Activated CD8-positive, alpha-beta T cell treated with anti-CD3 and anti-CD28 coated beads for 36 hours (primary cell): Measurements from ENCODE around the gene LGR6. TPM values are rescaled to one million over a fixed set of nuclear protein-coding genes. Genes with fewer than 3 reads are reported as not detected.

Experiments
- ATAC-seq: fragments of 200-7000 bp; cut with Tn5 transposase; one replicate; pipeline ENCODE4 v1.10.0; 2021; ENCODE audit warnings: mild to moderate bottlenecking, moderate library complexity
- CTCF ChIA-PET: fragments of 350-600 bp; sonication (Branson Sonifier 250); formaldehyde crosslinking; loops from one replicate; lab custom pipeline; 2021; ENCODE audit warnings: antibody characterized with exemption; lab: Charles Lee
- POLR2A ChIA-PET: fragments of 350-600 bp; sonication (Branson Sonifier 250); formaldehyde crosslinking; loops from one replicate; lab custom pipeline; 2021; ENCODE audit warnings: antibody characterized with exemption; lab: Charles Lee
- DNase-seq: peaks from one replicate; pipeline ENCODE4 v3.0.0-alpha.2; 2020
- H3K27ac Mint-ChIP-seq: one replicate; pipeline ENCODE4 v1.8.0; 2021; ENCODE audit warnings: mild to moderate bottlenecking, mixed read lengths
- H3K27me3 Mint-ChIP-seq: one replicate; pipeline ENCODE4 v1.8.0; 2021; ENCODE audit warnings: mixed read lengths
- H3K36me3 Mint-ChIP-seq: one replicate; pipeline ENCODE4 v1.8.0; 2021; ENCODE audit warnings: low read depth, mixed read lengths
- H3K4me1 Mint-ChIP-seq: one replicate; pipeline ENCODE4 v1.8.0; 2021; ENCODE audit warnings: low read depth, mixed read lengths
- H3K4me3 Mint-ChIP-seq: one replicate; pipeline ENCODE4 v1.8.0; 2021; ENCODE audit warnings: mild to moderate bottlenecking, moderate library complexity, mixed read lengths
- H3K9me3 Mint-ChIP-seq: one replicate; pipeline ENCODE4 v1.8.0; 2021; ENCODE audit warnings: mixed read lengths
- intact Hi-C: fragments of 100-400 bp; cut with micrococcal nuclease; formaldehyde crosslinking; loops from one replicate; pipeline ENCODE4 v1.10.0; 2022
- total RNA-seq, 2 experiments: library from RNA; stranded (reverse); gene quantifications; one replicate each; pipeline ENCODE4 v1.2.3, GENCODE V29; 2021
- TF ChIP-seq, protein P1 (sequence below): fragments of 200-600 bp; IDR thresholded peaks from one replicate; pipeline ENCODE4 v1.8.0; 2022; ENCODE audit warnings: antibody characterized with exemption, mild to moderate bottlenecking

Gene LGR6
- total RNA-seq, 2 experiments from 2014 or later = 0.34 TPM

DNA sequence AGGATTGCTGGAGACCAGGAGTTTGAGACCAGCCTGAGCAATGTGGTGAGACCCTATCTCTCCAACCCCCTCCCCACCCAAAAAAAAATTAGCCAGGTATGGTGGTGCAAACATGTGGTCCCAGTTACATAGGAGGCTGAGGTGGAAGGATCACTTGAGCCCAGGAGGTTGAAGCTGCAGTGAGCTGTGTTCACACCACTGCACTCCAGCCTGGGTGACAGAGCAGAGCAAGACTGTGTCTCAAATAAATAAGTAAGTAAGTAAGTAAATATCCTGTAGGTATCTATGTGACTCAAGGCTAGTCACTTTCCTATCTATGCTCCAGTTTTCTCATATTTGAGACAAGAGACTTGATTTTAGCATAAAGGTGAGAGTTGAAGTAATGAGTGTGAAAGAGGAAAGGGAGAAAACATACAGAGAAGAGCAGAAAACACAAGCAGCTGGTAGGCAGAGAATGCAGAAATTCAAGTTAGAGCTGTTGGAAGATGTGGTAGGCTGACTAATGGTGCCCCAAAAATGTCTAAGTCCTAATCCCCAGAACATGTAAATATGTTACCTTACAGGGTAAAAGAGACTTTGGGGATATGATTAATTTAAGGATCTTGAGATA, 162.4 kb downstream of the LGR6 start:
- no peak for ATAC-seq
- no peaks in the 10 kb centered on the region for H3K27me3 Mint-ChIP-seq
- TF ChIP-seq, protein P1, sequence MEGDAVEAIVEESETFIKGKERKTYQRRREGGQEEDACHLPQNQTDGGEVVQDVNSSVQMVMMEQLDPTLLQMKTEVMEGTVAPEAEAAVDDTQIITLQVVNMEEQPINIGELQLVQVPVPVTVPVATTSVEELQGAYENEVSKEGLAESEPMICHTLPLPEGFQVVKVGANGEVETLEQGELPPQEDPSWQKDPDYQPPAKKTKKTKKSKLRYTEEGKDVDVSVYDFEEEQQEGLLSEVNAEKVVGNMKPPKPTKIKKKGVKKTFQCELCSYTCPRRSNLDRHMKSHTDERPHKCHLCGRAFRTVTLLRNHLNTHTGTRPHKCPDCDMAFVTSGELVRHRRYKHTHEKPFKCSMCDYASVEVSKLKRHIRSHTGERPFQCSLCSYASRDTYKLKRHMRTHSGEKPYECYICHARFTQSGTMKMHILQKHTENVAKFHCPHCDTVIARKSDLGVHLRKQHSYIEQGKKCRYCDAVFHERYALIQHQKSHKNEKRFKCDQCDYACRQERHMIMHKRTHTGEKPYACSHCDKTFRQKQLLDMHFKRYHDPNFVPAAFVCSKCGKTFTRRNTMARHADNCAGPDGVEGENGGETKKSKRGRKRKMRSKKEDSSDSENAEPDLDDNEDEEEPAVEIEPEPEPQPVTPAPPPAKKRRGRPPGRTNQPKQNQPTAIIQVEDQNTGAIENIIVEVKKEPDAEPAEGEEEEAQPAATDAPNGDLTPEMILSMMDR = no peak
- intact Hi-C loops = no loop called here
- H3K27ac Mint-ChIP-seq = no peak overlapping the region
- ChIA-PET CTCF (interaction anchor here (1.4 kb wide), 1 partner anchor 12 kb away, joined by 5 read pairs; no protein-coding TSS in a partner anchor), POLR2A (no interaction called here)
- no peak overlapping the region for H3K4me3 Mint-ChIP-seq
- no peaks in the 10 kb centered on the region for H3K36me3 Mint-ChIP-seq
- DNase-seq = no peak
- H3K4me1 Mint-ChIP-seq = peaks cover 18% of the 10 kb centered on the region
- no peaks in the 10 kb centered on the region for H3K9me3 Mint-ChIP-seq

DNA sequence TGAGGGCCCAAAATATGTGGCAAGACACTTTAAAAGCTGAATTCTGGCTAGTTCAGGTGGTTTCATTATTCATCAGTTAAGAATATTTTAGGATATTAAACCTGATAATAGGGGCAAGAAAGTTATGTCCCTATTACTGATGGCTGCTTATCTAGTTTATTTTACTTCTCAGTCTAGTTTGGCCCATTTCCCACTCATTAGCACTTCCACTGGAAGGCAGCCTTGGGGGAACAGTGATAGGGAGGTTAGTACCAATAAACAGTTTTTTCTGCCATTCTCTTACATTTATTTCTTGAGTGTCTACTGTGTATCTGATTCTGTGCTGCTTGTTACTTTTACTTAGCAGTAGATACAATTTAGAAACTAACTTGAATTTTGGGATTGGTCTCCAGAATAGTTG, 163.9 kb downstream of the LGR6 start:
- ChIA-PET POLR2A (no interaction called here), CTCF (no interaction called here)
- no peaks in the 10 kb centered on the region for H3K36me3 Mint-ChIP-seq
- no peak overlapping the region for H3K4me3 Mint-ChIP-seq
- no peak overlapping the region for H3K27ac Mint-ChIP-seq
- TF ChIP-seq, protein P1 = no peak
- no peak for DNase-seq
- peaks cover 12% of the 10 kb centered on the region for H3K4me1 Mint-ChIP-seq
- H3K9me3 Mint-ChIP-seq = no peaks in the 10 kb centered on the region
- ATAC-seq = no peak
- intact Hi-C loops = no loop called here
- H3K27me3 Mint-ChIP-seq = no peaks in the 10 kb centered on the region

DNA sequence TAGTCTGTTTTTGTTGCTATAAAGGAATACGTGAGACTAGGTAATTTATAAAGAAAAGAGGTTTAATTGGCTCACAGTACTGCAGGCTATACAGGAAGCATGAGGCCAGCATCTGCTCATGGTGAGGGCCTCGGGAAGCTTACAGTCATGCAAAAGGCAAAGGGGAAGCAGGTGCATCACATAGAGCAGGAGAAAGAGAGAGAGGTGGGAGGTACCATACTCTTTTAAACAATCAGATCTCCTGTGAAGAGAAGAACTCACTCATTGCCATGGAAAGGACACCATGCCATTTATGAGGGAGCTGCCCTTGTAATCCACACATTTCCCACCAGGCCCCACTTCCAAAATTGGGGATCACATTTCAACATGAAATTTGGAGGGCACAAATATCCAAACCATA, 167.6 kb downstream of the LGR6 start:
- Mint-ChIP-seq H3K4me1 (peaks cover 4% of the 10 kb centered on the region), H3K9me3 (no peaks in the 10 kb centered on the region), H3K27me3 (no peaks in the 10 kb centered on the region), H3K4me3 (no peak overlapping the region), H3K27ac (no peak overlapping the region), H3K36me3 (no peaks in the 10 kb centered on the region)
- no peak for ATAC-seq
- intact Hi-C loops = no loop called here
- DNase-seq = no peak
- POLR2A ChIA-PET = interaction anchor here (1.0 kb wide), 1 partner anchor 9 kb away, joined by 3 read pairs; no protein-coding TSS in a partner anchor
- CTCF ChIA-PET = interaction anchor here (1.5 kb wide), 1 partner anchor 17 kb away, joined by 5 read pairs; no protein-coding TSS in a partner anchor
- TF ChIP-seq, protein P1 = no peak

DNA sequence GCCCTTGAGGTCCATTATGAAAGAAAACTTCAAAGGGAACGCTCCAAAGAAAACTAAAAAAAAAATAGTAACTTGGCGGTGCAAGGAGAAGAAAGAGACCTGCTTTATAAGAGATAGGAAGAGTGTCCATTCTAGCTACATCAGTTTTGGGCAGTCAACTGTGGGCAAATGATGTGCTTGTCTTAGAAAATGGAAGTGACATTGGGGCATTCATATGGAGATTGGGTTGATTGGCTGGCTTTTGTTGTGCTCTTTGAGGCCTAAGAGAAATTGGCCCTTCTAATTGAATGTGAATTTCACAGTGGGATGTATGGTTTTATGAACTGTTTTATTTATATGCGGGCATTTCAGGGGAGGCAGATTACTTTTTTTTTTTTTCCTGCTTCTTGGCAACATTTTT, 168.1 kb downstream of the LGR6 start:
- POLR2A ChIA-PET = no interaction called here
- CTCF ChIA-PET = no interaction called here

DNA sequence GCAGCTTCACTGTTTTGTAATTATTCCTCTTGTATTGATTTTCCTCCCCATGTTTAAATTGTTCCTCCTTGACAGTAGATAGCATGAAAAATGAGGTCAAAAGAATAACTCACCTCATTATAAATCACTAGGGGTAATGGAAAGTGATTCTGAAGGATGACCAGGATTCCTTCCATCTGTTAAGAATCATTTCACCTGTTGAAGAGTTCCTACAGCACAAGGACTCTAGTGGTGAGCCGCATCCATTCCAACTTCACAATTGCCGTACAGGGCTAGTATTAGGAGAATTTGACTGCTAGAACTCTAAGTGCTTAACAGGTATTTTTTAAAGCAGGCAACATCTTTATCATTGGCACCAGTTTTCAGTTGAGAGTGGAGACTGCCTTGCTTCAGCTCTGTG, 168.6 kb downstream of the LGR6 start:
- H3K9me3 Mint-ChIP-seq = no peaks in the 10 kb centered on the region
- ATAC-seq (no peak), DNase-seq (no peak)
- H3K4me1 Mint-ChIP-seq = peaks cover 2% of the 10 kb centered on the region
- H3K36me3 Mint-ChIP-seq = no peaks in the 10 kb centered on the region
- ChIA-PET POLR2A (no interaction called here), CTCF (no interaction called here)
- TF ChIP-seq, protein P1 = no peak
- intact Hi-C loops = no loop called here
- H3K27ac Mint-ChIP-seq = no peak overlapping the region
- H3K4me3 Mint-ChIP-seq = no peak overlapping the region
- no peaks in the 10 kb centered on the region for H3K27me3 Mint-ChIP-seq

More for the DNA sequence above, 168.1 kb downstream of the LGR6 start:
- Mint-ChIP-seq H3K36me3 (no peaks in the 10 kb centered on the region), H3K27ac (no peak overlapping the region), H3K4me3 (no peak overlapping the region), H3K27me3 (no peaks in the 10 kb centered on the region), H3K4me1 (peaks cover 4% of the 10 kb centered on the region), H3K9me3 (no peaks in the 10 kb centered on the region)
- TF ChIP-seq, protein P1 = no peak
- DNase-seq (no peak), ATAC-seq (no peak)
- intact Hi-C loops = no loop called here
